GM19238 (cell line): ENCODE results near the gene RARA.

ENCODE experiments used
- DNase-seq: peaks from one replicate; pipeline ENCODE4 v3.0.0; 2011; ENCODE audit warnings: low spot score; ENCODE audit not compliant: insufficient read length

The RARA gene

GRCh38 chr17:40315678-40316570 is 6.9 kb downstream of the RARA start:
- DNase-seq, result no peak

- DNase-seq, result no peak
These were observed 7.8 kb downstream of the RARA start for GRCh38 chr17:40316571-40317344.

GRCh38 chr17:40317345-40317873 is 8.4 kb downstream of the RARA start:
- no peak for DNase-seq

- peak; percentile 95 for DNase-seq
These were observed 9.2 kb downstream of the RARA start for GRCh38 chr17:40317880-40318829.

GRCh38 chr17:40318830-40319391 is 9.9 kb downstream of the RARA start:
- no peak for DNase-seq

- no peak for DNase-seq
These were observed 10.9 kb downstream of the RARA start for GRCh38 chr17:40319651-40320540.

- DNase-seq, result no peak
These were observed 12.0 kb downstream of the RARA start for GRCh38 chr17:40320756-40321523.

- DNase-seq, result no peak
These were observed 12.5 kb downstream of the RARA start for GRCh38 chr17:40321524-40321929.

GRCh38 chr17:40321961-40322357 is 13.0 kb downstream of the RARA start:
- DNase-seq, result no peak

- peak; percentile 83 for DNase-seq
These were observed 13.7 kb downstream of the RARA start for GRCh38 chr17:40322358-40323315.

GRCh38 chr17:40323391-40324381 is 14.7 kb downstream of the RARA start:
- DNase-seq, result no peak

- no peak for DNase-seq
These were observed 16.4 kb downstream of the RARA start for GRCh38 chr17:40325156-40326013.

GRCh38 chr17:40326014-40326831 is 17.2 kb downstream of the RARA start:
- DNase-seq, result peak; percentile 54

GRCh38 chr17:40326832-40327199 is 17.8 kb downstream of the RARA start:
- DNase-seq, result no peak

- no peak for DNase-seq
These were observed 18.3 kb downstream of the RARA start for GRCh38 chr17:40327244-40327729.
